Measurements from ENCODE around the gene MAP3K12.

GRCh38 chr12:53443955-53444354 lies 55.3 kb downstream of the MAP3K12 start:
- TF ChIP-seq CTCF (conservative IDR thresholded peaks at IDR 0.05 in 1 of 2, IDR thresholded peaks at IDR 0.05 in 1 of 2; ENCODE audit: low read depth in 1 of 2, low read length in 2 of 2) = no peak
- no peak for TF ChIP-seq EZH2 (IDR thresholded peaks at IDR 0.05; ENCODE audit: low read length, missing control alignments)

All from fibroblast of lung (primary cell).